ENCODE measurements around the gene FGF19. TPM values are rescaled to one million over a fixed set of nuclear protein-coding genes. Genes with fewer than 3 reads are reported as not detected.

Gene FGF19
- total RNA-seq, 1 experiment from 2014 or later: 7.4 TPM

DNA sequence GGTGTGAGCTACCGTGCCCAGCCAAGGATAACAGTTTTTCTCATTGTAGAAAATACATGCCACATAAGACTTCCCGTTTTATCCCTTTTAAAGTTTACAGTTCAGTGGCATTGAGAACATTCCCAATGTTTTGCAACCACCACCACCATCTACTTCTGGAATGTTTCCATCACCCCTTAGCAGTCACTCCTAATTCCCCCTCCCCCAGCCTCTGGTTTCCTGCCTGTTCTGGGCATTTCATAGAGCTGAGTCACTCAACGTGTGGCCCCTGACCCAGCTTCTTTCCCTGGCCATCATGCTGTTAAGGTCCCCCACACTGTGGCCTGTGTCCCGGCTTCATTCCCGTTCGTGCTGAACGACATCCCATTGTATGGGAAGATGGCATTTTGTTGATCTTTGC lies 40.6 kb upstream of the FGF19 start:
- Histone ChIP-seq H4K91ac (ENCODE audit: insufficient read length, low read depth, low read length) (no peak overlapping the region), H2BK120ac (ENCODE audit: low read depth, low read length, poor library complexity, severe bottlenecking) (no peak overlapping the region), H3T11ph (ENCODE audit: low read length) (no peak overlapping the region), H3K23me2 (ENCODE audit: insufficient read length, low read depth, low read length, poor library complexity, severe bottlenecking) (no peaks in the 10 kb centered on the region), H3K18ac (ENCODE audit: insufficient read length, low read depth, low read length) (no peak overlapping the region), H3K14ac (ENCODE audit: insufficient read depth, low read length) (no peak overlapping the region), H2BK20ac (ENCODE audit: low read depth, low read length, poor library complexity, severe bottlenecking) (no peak overlapping the region), H3K79me1 (ENCODE audit: insufficient read depth, low read depth, low read length, poor library complexity, severe bottlenecking) (no peaks in the 10 kb centered on the region), H2BK5ac (ENCODE audit: insufficient read length, low read length) (no peak overlapping the region), H2BK12ac (ENCODE audit: insufficient read length, low read depth, low read length) (no peak overlapping the region), H3K9ac (ENCODE audit: extremely low read depth, insufficient read length, low read length) (no peak overlapping the region), H3K4ac (ENCODE audit: low read depth, low read length) (no peak overlapping the region), H3K9me3 (ENCODE audit: control insufficient read depth, low read depth, low read length) (no peaks in the 10 kb centered on the region), H3K79me2 (ENCODE audit: insufficient read depth, low read length) (no peaks in the 10 kb centered on the region), H3K56ac (ENCODE audit: insufficient read length, low read depth, low read length) (no peak overlapping the region), H3K4me2 (ENCODE audit: insufficient read depth, insufficient read length, low read length) (no peak overlapping the region), H3K23ac (ENCODE audit: insufficient read length, low read depth, low read length) (no peak overlapping the region), H3K27me3 (ENCODE audit: insufficient read depth, low read length) (no peaks in the 10 kb centered on the region), H4K20me1 (ENCODE audit: control insufficient read depth, insufficient read depth, insufficient read length) (no peaks in the 10 kb centered on the region), H3K27ac (ENCODE audit: insufficient read length, low read depth, low read length) (no peak overlapping the region), H3K4me1 (ENCODE audit: insufficient read depth, low read length) (no peaks in the 10 kb centered on the region; the same call in 1 of the 2 replicates), H2BK15ac (ENCODE audit: low read depth, low read length) (no peak overlapping the region), H4K5ac (ENCODE audit: insufficient read length, low read depth, low read length) (no peak overlapping the region), H2AFZ (ENCODE audit: low read length) (no peak overlapping the region), H4K8ac (replicated peaks; ENCODE audit: insufficient read length, low read depth, low read length) (no peak overlapping the region), H2AK5ac (ENCODE audit: insufficient read length, low read length) (no peak overlapping the region)
- Mint-ChIP-seq H3K4me3 (no peak overlapping the region), H3K36me3 (ENCODE audit: insufficient read depth in 1 of 3, low read depth in 3 of 3) (no peaks in the 10 kb centered on the region; a peak in 1 of 7 replicates), H3K4me1 (peaks cover 12 to 18% of the 10 kb centered on the region in 2 experiments), H3K27me3 (ENCODE audit: low read depth) (peaks cover 6% of the 10 kb centered on the region; the same call in 1 of the 2 replicates), H3K27ac (no peak overlapping the region), H3K9me3 (no peaks in the 10 kb centered on the region)
- peak; percentile 64 for DNase-seq
- WGBS (ENCODE audit: extremely low coverage, insufficient read length, low lambda C conversion rate): no CpG with 5 or more reads among the region's 7 CpGs
- TF ChIP-seq, protein P1, sequence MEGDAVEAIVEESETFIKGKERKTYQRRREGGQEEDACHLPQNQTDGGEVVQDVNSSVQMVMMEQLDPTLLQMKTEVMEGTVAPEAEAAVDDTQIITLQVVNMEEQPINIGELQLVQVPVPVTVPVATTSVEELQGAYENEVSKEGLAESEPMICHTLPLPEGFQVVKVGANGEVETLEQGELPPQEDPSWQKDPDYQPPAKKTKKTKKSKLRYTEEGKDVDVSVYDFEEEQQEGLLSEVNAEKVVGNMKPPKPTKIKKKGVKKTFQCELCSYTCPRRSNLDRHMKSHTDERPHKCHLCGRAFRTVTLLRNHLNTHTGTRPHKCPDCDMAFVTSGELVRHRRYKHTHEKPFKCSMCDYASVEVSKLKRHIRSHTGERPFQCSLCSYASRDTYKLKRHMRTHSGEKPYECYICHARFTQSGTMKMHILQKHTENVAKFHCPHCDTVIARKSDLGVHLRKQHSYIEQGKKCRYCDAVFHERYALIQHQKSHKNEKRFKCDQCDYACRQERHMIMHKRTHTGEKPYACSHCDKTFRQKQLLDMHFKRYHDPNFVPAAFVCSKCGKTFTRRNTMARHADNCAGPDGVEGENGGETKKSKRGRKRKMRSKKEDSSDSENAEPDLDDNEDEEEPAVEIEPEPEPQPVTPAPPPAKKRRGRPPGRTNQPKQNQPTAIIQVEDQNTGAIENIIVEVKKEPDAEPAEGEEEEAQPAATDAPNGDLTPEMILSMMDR (conservative IDR thresholded peaks at IDR 0.05): no peak
